ENCODE data around the gene SNX11.

DNA sequence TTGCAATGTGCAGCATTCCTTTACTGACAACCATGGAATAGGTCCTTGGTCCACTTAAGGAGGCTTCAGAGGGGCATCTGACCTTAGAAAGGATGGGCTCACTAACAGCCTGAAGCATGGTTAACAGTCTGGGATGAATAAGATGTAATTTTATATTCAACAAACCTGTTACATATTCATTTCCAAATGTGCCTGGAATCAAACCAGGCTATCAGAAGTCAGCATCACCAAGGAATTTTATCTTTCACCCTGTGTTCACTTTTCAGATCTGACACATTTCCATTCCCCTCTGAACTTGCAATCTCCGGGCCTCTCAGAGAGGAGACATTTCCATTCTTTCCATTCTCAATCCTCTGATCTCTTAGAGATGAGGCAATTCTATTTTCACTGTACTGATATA lies 62.4 kb downstream of the SNX11 start:
- TF ChIP-seq, protein P1, sequence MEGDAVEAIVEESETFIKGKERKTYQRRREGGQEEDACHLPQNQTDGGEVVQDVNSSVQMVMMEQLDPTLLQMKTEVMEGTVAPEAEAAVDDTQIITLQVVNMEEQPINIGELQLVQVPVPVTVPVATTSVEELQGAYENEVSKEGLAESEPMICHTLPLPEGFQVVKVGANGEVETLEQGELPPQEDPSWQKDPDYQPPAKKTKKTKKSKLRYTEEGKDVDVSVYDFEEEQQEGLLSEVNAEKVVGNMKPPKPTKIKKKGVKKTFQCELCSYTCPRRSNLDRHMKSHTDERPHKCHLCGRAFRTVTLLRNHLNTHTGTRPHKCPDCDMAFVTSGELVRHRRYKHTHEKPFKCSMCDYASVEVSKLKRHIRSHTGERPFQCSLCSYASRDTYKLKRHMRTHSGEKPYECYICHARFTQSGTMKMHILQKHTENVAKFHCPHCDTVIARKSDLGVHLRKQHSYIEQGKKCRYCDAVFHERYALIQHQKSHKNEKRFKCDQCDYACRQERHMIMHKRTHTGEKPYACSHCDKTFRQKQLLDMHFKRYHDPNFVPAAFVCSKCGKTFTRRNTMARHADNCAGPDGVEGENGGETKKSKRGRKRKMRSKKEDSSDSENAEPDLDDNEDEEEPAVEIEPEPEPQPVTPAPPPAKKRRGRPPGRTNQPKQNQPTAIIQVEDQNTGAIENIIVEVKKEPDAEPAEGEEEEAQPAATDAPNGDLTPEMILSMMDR (IDR thresholded peaks at IDR 0.05; ENCODE audit: poor library complexity, severe bottlenecking) = no peak
- TF ChIP-seq EZH2 (IDR thresholded peaks at IDR 0.05; ENCODE audit: borderline replicate concordance, insufficient read depth, low read length, poor library complexity, severe bottlenecking) = no peak
- TF ChIP-seq EP300 (conservative IDR thresholded peaks at IDR 0.05; ENCODE audit: poor library complexity, severe bottlenecking) = no peak

Data from neural cell (in vitro differentiated cells).